ENCODE data around the gene PUS7. TPM values are rescaled to one million over a fixed set of nuclear protein-coding genes. Genes with fewer than 3 reads are reported as not detected.
"Not testable (repeated sequence)": the region's sequence is repeated elsewhere in the genome, so short reads cannot be mapped to it uniquely, and the experiment has no call there.

Gene PUS7
- total RNA-seq, 1 experiment from 2014 or later, result 30.7 TPM

DNA sequence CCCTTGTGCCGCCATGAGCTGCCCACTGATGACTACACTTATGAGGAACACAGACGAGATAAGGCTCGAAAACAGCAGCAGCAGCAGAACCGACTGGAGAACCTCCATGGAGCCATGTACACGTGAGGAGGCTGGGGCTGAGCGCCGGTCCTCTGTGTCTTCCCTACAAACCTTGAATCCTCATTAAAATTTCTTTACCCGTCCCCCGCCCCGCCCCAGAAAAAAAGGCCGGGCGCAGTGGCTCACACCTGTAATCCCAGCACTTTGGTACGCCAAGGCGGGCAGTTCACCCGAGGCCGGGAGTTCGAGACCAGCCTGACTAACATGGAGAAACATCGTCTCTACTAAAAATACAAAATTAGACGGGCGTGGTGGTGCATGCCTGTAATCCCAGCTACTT, 8.5 kb upstream of the PUS7 start:
- no peak for DNase-seq (ENCODE audit: low read depth, low spot score)
- in situ Hi-C loops (cut with HindIII; ENCODE audit: low pct_unique_long_range_greater_than_20kb, low sequenced_read_pairs) (no loop called here), intact Hi-C loops (cut with micrococcal nuclease; ENCODE audit: unreplicated experiment) (no loop called here)
- TF ChIP-seq POLR2AphosphoS5 (IDR thresholded peaks at IDR 0.05; ENCODE audit: low read depth, low read length), result no peak
- TF ChIP-seq SIN3A (IDR thresholded peaks at IDR 0.05; ENCODE audit: borderline replicate concordance, insufficient read depth, low read depth, low read length), result no peak
- TF ChIP-seq TCF7L2 (IDR thresholded peaks at IDR 0.05; ENCODE audit: low read depth, low read length), result no peak
- TF ChIP-seq, protein P1, sequence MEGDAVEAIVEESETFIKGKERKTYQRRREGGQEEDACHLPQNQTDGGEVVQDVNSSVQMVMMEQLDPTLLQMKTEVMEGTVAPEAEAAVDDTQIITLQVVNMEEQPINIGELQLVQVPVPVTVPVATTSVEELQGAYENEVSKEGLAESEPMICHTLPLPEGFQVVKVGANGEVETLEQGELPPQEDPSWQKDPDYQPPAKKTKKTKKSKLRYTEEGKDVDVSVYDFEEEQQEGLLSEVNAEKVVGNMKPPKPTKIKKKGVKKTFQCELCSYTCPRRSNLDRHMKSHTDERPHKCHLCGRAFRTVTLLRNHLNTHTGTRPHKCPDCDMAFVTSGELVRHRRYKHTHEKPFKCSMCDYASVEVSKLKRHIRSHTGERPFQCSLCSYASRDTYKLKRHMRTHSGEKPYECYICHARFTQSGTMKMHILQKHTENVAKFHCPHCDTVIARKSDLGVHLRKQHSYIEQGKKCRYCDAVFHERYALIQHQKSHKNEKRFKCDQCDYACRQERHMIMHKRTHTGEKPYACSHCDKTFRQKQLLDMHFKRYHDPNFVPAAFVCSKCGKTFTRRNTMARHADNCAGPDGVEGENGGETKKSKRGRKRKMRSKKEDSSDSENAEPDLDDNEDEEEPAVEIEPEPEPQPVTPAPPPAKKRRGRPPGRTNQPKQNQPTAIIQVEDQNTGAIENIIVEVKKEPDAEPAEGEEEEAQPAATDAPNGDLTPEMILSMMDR (IDR thresholded peaks at IDR 0.05), result no peak
- TF ChIP-seq, protein P2, sequence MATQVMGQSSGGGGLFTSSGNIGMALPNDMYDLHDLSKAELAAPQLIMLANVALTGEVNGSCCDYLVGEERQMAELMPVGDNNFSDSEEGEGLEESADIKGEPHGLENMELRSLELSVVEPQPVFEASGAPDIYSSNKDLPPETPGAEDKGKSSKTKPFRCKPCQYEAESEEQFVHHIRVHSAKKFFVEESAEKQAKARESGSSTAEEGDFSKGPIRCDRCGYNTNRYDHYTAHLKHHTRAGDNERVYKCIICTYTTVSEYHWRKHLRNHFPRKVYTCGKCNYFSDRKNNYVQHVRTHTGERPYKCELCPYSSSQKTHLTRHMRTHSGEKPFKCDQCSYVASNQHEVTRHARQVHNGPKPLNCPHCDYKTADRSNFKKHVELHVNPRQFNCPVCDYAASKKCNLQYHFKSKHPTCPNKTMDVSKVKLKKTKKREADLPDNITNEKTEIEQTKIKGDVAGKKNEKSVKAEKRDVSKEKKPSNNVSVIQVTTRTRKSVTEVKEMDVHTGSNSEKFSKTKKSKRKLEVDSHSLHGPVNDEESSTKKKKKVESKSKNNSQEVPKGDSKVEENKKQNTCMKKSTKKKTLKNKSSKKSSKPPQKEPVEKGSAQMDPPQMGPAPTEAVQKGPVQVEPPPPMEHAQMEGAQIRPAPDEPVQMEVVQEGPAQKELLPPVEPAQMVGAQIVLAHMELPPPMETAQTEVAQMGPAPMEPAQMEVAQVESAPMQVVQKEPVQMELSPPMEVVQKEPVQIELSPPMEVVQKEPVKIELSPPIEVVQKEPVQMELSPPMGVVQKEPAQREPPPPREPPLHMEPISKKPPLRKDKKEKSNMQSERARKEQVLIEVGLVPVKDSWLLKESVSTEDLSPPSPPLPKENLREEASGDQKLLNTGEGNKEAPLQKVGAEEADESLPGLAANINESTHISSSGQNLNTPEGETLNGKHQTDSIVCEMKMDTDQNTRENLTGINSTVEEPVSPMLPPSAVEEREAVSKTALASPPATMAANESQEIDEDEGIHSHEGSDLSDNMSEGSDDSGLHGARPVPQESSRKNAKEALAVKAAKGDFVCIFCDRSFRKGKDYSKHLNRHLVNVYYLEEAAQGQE (IDR thresholded peaks at IDR 0.05; ENCODE audit: insufficient read depth in 1 of 2, low read depth in 2 of 2, low read length in 1 of 2), result no peak
- ChIA-PET POLR2A (no interaction called here), CTCF (no interaction called here)
- ATAC-seq, result no peak
- H3K36me3 ChIP-seq (ENCODE audit: control insufficient read depth, insufficient read depth, low read length), result no peaks in the 10 kb centered on the region
- H3K27ac ChIP-seq (ENCODE audit: low read length), result no peak overlapping the region
- H3K4me3 ChIP-seq (ENCODE audit: low read depth in 2 of 2, low read length in 2 of 2), result no peak overlapping the region
- H3K4me1 ChIP-seq (ENCODE audit: control insufficient read depth, insufficient read depth, low read length), result peaks cover 8% of the 10 kb centered on the region
- no peaks in the 10 kb centered on the region for H3K27me3 ChIP-seq (ENCODE audit: control insufficient read depth, insufficient read depth, low read length)
- H3K9me3 ChIP-seq (ENCODE audit: control insufficient read depth, insufficient read depth, low read depth, low read length), result no peaks in the 10 kb centered on the region
- BruUV-seq (replicated peaks), result no TSS peak

DNA sequence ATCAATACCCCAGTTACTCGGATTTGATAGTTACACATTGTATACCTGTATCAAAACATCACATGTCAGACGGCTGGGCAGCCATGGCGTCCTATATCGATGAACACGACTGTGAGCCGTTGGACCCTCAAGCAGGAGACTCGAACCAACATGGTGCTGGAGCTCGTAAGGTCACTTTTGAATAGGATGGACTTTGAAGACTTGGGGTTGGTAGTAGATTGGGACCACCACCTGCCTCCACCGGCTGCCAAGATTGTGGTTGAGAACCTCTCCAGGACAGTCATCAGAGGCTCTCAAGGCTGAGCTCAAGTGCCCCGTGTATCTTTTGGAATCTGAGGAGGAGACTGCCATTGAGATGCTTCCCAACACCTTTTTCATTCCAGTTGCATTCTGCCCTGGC, 8.1 kb upstream of the PUS7 start:
- ChIA-PET CTCF (no interaction called here), POLR2A (no interaction called here)
- Histone ChIP-seq H3K27me3 (ENCODE audit: control insufficient read depth, insufficient read depth, low read length) (no peaks in the 10 kb centered on the region), H3K4me1 (ENCODE audit: control insufficient read depth, insufficient read depth, low read length) (peaks cover 8% of the 10 kb centered on the region), H3K4me3 (ENCODE audit: low read depth in 2 of 2, low read length in 2 of 2) (no peak overlapping the region), H3K27ac (ENCODE audit: low read length) (no peak overlapping the region), H3K36me3 (ENCODE audit: control insufficient read depth, insufficient read depth, low read length) (no peaks in the 10 kb centered on the region), H3K9me3 (ENCODE audit: control insufficient read depth, insufficient read depth, low read depth, low read length) (no peaks in the 10 kb centered on the region)
- BruUV-seq (replicated peaks), result no TSS peak
- intact Hi-C loops (cut with micrococcal nuclease; ENCODE audit: unreplicated experiment), result no loop called here
- in situ Hi-C loops (cut with HindIII; ENCODE audit: low pct_unique_long_range_greater_than_20kb, low sequenced_read_pairs), result no loop called here
- DNase-seq (ENCODE audit: low read depth, low spot score) (no peak), ATAC-seq (no peak)
- TF ChIP-seq, protein P2 (IDR thresholded peaks at IDR 0.05; ENCODE audit: insufficient read depth in 1 of 2, low read depth in 2 of 2, low read length in 1 of 2), result no peak
- TF ChIP-seq SIN3A (IDR thresholded peaks at IDR 0.05; ENCODE audit: borderline replicate concordance, insufficient read depth, low read depth, low read length), result no peak
- no peak for TF ChIP-seq TCF7L2 (IDR thresholded peaks at IDR 0.05; ENCODE audit: low read depth, low read length)
- TF ChIP-seq, protein P1 (IDR thresholded peaks at IDR 0.05), result no peak
- TF ChIP-seq POLR2AphosphoS5 (IDR thresholded peaks at IDR 0.05; ENCODE audit: low read depth, low read length), result no peak

GRCh38 chr7:105527737-105528136, 5.7 kb upstream of the PUS7 start:
- H3K27ac ChIP-seq (ENCODE audit: low read length); POLR2A ChIA-PET; DNase-seq (ENCODE audit: low read depth, low spot score); H3K36me3 ChIP-seq (ENCODE audit: control insufficient read depth, insufficient read depth, low read length); H3K9me3 ChIP-seq (ENCODE audit: control insufficient read depth, insufficient read depth, low read depth, low read length); ATAC-seq; H3K4me3 ChIP-seq (ENCODE audit: low read depth in 2 of 2, low read length in 2 of 2); in situ Hi-C loops (cut with HindIII; ENCODE audit: low pct_unique_long_range_greater_than_20kb, low sequenced_read_pairs); H3K27me3 ChIP-seq (ENCODE audit: control insufficient read depth, insufficient read depth, low read length); BruUV-seq (replicated peaks); intact Hi-C loops (cut with micrococcal nuclease; ENCODE audit: unreplicated experiment); CTCF ChIA-PET; H3K4me1 ChIP-seq (ENCODE audit: control insufficient read depth, insufficient read depth, low read length): not testable (repeated sequence)
